Lower lobe of right lung (tissue), 2 donors: ENCODE results near the gene RECQL5. TPM values are rescaled to one million over a fixed set of nuclear protein-coding genes. Genes with fewer than 3 reads are reported as not detected.

Source experiments
- ATAC-seq, 2 donors: fragments of 200-7000 bp; cut with Tn5 transposase; one replicate each; pipeline ENCODE4 v1.9.1; 2020 to 2022; ENCODE audit warnings: mild to moderate bottlenecking in 2 of 2, moderate library complexity in 2 of 2
- DNase-seq: peaks from one replicate; pipeline ENCODE4 v3.0.0-alpha.2; 2020
- H3K27ac ChIP-seq: fragments of 200-600 bp; one replicate; pipeline ENCODE4 v1.8.0; 2022
- H3K27me3 ChIP-seq: fragments of 200-600 bp; one replicate; pipeline ENCODE4 v1.8.0; 2022; ENCODE audit warnings: low read depth
- H3K36me3 ChIP-seq: fragments of 200-600 bp; one replicate; pipeline ENCODE4 v1.8.0; 2022; ENCODE audit warnings: mild to moderate bottlenecking
- H3K4me1 ChIP-seq: fragments of 200-600 bp; one replicate; pipeline ENCODE4 v1.8.0; 2022
- H3K4me3 ChIP-seq: fragments of 200-600 bp; one replicate; pipeline ENCODE4 v1.8.0; 2022; ENCODE audit warnings: mild to moderate bottlenecking
- H3K9me3 ChIP-seq: fragments of 200-600 bp; one replicate; pipeline ENCODE4 v1.8.0; 2022
- intact Hi-C: fragments of 100-400 bp; cut with DNase I; formaldehyde crosslinking; loops from one replicate; pipeline ENCODE4 v1.11.0; 2022
- total RNA-seq: library from RNA; stranded (reverse); fragmentation: NEBNext Ultra II Directional; extraction: Animal tissue kit (Norgen Biotek cat#: 25700); gene quantifications from one replicate; pipeline ENCODE4 v1.2.1, GENCODE V29; 2021
- TF ChIP-seq, protein P1 (sequence below): fragments of 200-600 bp; IDR thresholded peaks from one replicate; pipeline ENCODE4 v1.8.0; 2022; ENCODE audit warnings: antibody characterized with exemption, mild to moderate bottlenecking
- donor health status: DM: no; HTN: yes; CAD: no; lungs with severe emphysema.

Gene RECQL5
- total RNA-seq, 1 donor from 2014 or later = 39.4 TPM

DNA sequence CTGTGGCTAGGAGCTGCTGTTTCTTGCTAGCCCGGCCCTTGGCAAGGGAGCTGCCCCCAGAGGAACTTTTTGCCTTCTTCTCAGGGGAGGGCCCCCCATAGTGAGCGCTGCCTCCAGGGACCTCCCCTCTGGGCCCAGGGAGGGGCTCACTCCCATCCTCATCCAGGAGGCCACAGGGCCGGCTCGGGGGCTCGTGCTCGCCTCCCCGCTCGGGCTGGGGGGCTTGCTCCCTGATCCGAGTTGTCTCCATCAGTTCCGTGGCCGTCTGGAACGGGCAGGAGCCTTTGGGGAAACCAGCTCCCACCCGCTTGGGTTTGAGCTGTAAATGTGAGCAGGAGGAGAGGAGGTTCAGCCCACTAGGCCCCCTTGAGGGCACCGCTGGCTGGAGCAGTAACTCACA is 37.8 kb downstream of the RECQL5 start:
- intact Hi-C loops = no loop called here
- ATAC-seq (no peak), DNase-seq (peak; percentile 31)
- H3K4me1 ChIP-seq = peaks cover 17% of the 10 kb centered on the region
- TF ChIP-seq, protein P1, sequence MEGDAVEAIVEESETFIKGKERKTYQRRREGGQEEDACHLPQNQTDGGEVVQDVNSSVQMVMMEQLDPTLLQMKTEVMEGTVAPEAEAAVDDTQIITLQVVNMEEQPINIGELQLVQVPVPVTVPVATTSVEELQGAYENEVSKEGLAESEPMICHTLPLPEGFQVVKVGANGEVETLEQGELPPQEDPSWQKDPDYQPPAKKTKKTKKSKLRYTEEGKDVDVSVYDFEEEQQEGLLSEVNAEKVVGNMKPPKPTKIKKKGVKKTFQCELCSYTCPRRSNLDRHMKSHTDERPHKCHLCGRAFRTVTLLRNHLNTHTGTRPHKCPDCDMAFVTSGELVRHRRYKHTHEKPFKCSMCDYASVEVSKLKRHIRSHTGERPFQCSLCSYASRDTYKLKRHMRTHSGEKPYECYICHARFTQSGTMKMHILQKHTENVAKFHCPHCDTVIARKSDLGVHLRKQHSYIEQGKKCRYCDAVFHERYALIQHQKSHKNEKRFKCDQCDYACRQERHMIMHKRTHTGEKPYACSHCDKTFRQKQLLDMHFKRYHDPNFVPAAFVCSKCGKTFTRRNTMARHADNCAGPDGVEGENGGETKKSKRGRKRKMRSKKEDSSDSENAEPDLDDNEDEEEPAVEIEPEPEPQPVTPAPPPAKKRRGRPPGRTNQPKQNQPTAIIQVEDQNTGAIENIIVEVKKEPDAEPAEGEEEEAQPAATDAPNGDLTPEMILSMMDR = no peak
- no peak overlapping the region for H3K27ac ChIP-seq
- H3K9me3 ChIP-seq = no peaks in the 10 kb centered on the region
- H3K4me3 ChIP-seq = no peak overlapping the region
- no peaks in the 10 kb centered on the region for H3K27me3 ChIP-seq
- peaks cover 53% of the 10 kb centered on the region for H3K36me3 ChIP-seq

DNA sequence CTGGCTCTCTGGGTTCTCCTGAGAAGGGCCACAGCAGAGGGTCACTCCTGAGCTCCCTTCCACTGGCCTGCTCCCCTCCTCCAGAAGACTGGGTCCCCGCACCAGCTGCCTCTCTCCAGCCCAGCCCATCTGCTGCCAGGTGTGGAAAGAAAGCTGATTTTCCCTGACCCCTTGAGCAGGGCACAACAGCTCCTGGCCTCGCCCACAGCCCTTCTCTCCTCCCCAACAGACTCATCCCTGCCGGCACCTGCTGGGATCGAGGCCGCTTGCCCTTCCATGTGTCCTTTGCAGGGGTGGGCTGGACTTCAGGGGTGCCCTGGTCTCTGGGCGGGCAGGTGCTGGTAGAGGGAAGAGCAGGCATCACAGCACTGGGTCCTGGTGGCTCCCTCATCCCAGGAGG is 38.5 kb downstream of the RECQL5 start:
- intact Hi-C loops = no loop called here
- peaks cover 10% of the 10 kb centered on the region for H3K4me1 ChIP-seq
- ATAC-seq = no peak
- no peak overlapping the region for H3K4me3 ChIP-seq
- no peaks in the 10 kb centered on the region for H3K9me3 ChIP-seq
- TF ChIP-seq, protein P1 = no peak
- H3K27me3 ChIP-seq = no peaks in the 10 kb centered on the region
- peak; percentile 32 for DNase-seq
- H3K36me3 ChIP-seq = peaks cover 60% of the 10 kb centered on the region
- H3K27ac ChIP-seq = no peak overlapping the region

DNA sequence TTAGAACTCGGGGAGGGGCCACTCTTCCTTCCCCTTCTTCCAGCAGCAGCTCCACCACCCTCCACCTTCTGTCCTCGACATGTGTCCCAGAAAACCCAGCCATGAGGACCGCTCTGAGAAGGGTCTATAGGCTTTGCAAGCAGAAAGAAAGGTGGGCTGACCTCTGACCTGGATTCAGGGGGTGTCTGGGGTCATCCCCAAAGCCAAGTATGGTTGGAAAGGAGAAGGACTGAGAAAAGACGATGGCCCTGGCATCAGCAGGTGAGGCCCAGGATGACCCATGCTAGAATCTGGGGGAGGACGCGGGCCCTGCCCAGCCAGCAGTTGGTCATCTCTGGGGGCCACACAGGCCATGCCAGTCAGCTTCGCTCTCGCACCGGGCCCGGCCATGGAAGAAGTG is 39.9 kb downstream of the RECQL5 start:
- intact Hi-C loops = no loop called here
- no peaks in the 10 kb centered on the region for H3K27me3 ChIP-seq
- H3K27ac ChIP-seq = no peak overlapping the region
- H3K4me3 ChIP-seq = no peak overlapping the region
- no peak for ATAC-seq
- peaks cover 67% of the 10 kb centered on the region for H3K36me3 ChIP-seq
- H3K4me1 ChIP-seq = no peaks in the 10 kb centered on the region
- DNase-seq = no peak
- TF ChIP-seq, protein P1 = no peak
- H3K9me3 ChIP-seq = no peaks in the 10 kb centered on the region

DNA sequence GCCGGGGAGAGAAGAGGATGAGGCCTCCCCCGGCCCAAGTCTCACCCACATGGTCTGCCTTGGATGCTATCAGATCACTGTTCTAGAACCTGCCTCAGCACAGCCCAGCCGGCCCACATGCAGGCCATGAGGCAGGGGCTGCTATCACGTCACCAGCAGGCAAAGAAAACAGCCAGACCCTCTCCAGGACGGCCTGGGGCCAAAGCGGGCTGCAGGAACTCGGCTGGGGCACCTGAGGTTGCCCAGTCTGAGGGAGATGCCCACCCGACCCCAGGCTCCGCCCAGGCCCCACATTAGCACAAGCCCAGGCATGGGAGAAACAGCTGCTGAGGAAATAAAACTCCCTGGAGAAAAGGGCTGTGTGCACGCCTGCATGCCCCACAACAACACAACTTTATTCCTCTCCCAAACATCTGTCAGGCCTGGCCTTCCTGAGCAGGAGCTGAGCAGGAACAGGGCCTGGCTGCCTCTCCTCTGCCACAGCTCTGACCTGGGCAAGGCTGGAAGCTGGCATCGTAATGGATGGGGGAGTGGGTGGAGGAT is 40.4 kb downstream of the RECQL5 start:
- H3K4me3 ChIP-seq = no peak overlapping the region
- no peak overlapping the region for H3K27ac ChIP-seq
- DNase-seq = no peak
- H3K4me1 ChIP-seq = no peaks in the 10 kb centered on the region
- H3K36me3 ChIP-seq = peaks cover 72% of the 10 kb centered on the region
- H3K27me3 ChIP-seq = no peaks in the 10 kb centered on the region
- no peak for ATAC-seq
- no peaks in the 10 kb centered on the region for H3K9me3 ChIP-seq
- TF ChIP-seq, protein P1 = no peak
- intact Hi-C loops = no loop called here

DNA sequence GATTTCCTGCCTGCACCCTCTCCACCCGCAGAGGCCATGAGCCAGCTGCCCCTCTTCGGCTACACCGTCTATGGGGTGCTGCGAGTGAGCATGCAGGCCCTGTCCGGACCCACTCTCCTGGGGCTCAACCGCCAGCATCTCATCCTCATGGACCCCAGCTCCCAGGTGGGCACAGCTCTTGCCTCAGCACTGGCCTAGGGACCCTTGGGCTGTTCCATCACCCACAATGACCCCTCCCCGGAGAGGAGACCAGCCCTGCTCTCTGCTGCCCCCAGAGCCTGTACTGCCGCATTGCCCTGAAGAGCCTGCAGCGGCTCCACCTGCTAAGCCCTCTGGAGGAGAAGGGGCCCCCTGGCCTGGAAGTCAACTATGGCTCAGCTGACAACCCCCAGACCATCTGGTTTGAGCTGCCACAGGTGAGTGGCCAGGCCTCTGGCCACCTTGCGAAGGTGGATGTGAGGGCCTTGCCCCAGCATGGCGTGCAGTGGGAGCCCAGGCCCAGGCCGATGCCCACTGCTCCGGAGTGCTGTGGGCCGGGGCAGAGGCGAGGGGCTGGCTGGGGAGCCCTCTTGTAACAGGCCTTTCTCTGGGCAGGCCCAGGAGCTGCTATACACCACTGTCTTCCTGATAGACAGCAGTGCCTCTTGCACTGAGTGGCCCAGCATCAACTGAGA is 41.0 kb downstream of the RECQL5 start:
- H3K36me3 ChIP-seq = peaks cover 75% of the 10 kb centered on the region
- no peaks in the 10 kb centered on the region for H3K9me3 ChIP-seq
- H3K27me3 ChIP-seq = no peaks in the 10 kb centered on the region
- ATAC-seq (peak; percentile 24 to 25), DNase-seq (no peak)
- no peak overlapping the region for H3K4me3 ChIP-seq
- TF ChIP-seq, protein P1 = peak; percentile 30
- no peak overlapping the region for H3K27ac ChIP-seq
- no peaks in the 10 kb centered on the region for H3K4me1 ChIP-seq
- intact Hi-C loops = no loop called here
